ENCODE data around the gene PTPN1.
"Not testable (repeated sequence)": the region's sequence is repeated elsewhere in the genome, so short reads cannot be mapped to it uniquely, and the experiment has no call there.

Gene PTPN1

GRCh38 chr20:50539798-50540197, 29.6 kb downstream of the PTPN1 start:
- not testable (repeated sequence) for H3K4me3 ChIP-seq (ENCODE audit: low read length in 2 of 2); H3K27me3 ChIP-seq (ENCODE audit: control insufficient read depth in 3 of 3, insufficient read depth in 3 of 3, low read depth in 1 of 3, low read length in 3 of 3); H2BK120ac ChIP-seq (ENCODE audit: low read depth, low read length); H2AK5ac ChIP-seq (ENCODE audit: low read depth, low read length); H3K4me2 ChIP-seq (ENCODE audit: insufficient read depth, low read length, poor library complexity, severe bottlenecking); H2AFZ ChIP-seq (ENCODE audit: low read length); H2BK12ac ChIP-seq (ENCODE audit: low read length); H3K9me3 ChIP-seq (replicated peaks in 1 of 2; ENCODE audit: control insufficient read depth in 2 of 2, insufficient read depth in 1 of 2, low read depth in 1 of 2, low read length in 2 of 2); H3K9ac ChIP-seq (ENCODE audit: low read depth, low read length, poor library complexity); H3K27ac ChIP-seq (replicated peaks; ENCODE audit: low read length); H4K8ac ChIP-seq (ENCODE audit: low read depth, low read length); H3K18ac ChIP-seq (ENCODE audit: low read length); H3K23ac ChIP-seq (ENCODE audit: low read depth, low read length, poor library complexity); H3K14ac ChIP-seq (ENCODE audit: low read length); H2BK15ac ChIP-seq (ENCODE audit: low read length); H3K4me1 ChIP-seq (ENCODE audit: control insufficient read depth in 2 of 2, insufficient read depth in 1 of 2, low read depth in 1 of 2, low read length in 2 of 2); H3K4ac ChIP-seq (ENCODE audit: low read length); H3K79me1 ChIP-seq (ENCODE audit: low read depth, low read length); H3K36me3 ChIP-seq (replicated peaks in 1 of 2; ENCODE audit: control insufficient read depth in 2 of 2, insufficient read depth in 2 of 2, low read length in 2 of 2); DNase-seq (ENCODE audit: low spot score); H4K91ac ChIP-seq (ENCODE audit: low read depth, low read length, poor library complexity); H2BK5ac ChIP-seq (ENCODE audit: low read length)
- WGBS, 2 donors (ENCODE audit: extremely low coverage in 2 of 2, insufficient read length in 2 of 2, insufficient replicate concordance in 1 of 2), result no CpG with 5 or more reads among the region's 8 CpGs

GRCh38 chr20:50540620-50541605, 30.7 kb downstream of the PTPN1 start:
- Histone ChIP-seq H3K4me1 (ENCODE audit: control insufficient read depth in 2 of 2, insufficient read depth in 1 of 2, low read depth in 1 of 2, low read length in 2 of 2) (no peaks in the 10 kb centered on the region), H2BK120ac (ENCODE audit: low read depth, low read length) (no peak overlapping the region), H3K23ac (ENCODE audit: low read depth, low read length, poor library complexity) (peak overlapping the region; percentile 1), H3K18ac (ENCODE audit: low read length) (no peak overlapping the region), H2BK12ac (ENCODE audit: low read length) (no peak overlapping the region), H3K4me3 (ENCODE audit: low read length in 2 of 2) (no peak overlapping the region), H3K27me3 (ENCODE audit: control insufficient read depth in 3 of 3, insufficient read depth in 3 of 3, low read depth in 1 of 3, low read length in 3 of 3) (no peaks in the 10 kb centered on the region), H2BK15ac (ENCODE audit: low read length) (no peak overlapping the region), H4K91ac (ENCODE audit: low read depth, low read length, poor library complexity) (no peak overlapping the region), H3K36me3 (replicated peaks in 1 of 2; ENCODE audit: control insufficient read depth in 2 of 2, insufficient read depth in 2 of 2, low read length in 2 of 2) (peaks cover 0 to 7% of the 10 kb centered on the region in 2 donors), H3K9ac (ENCODE audit: low read depth, low read length, poor library complexity) (no peak overlapping the region), H2BK5ac (ENCODE audit: low read length) (no peak overlapping the region), H3K79me1 (ENCODE audit: low read depth, low read length) (no peaks in the 10 kb centered on the region), H3K27ac (replicated peaks; ENCODE audit: low read length) (no peak overlapping the region), H2AK5ac (ENCODE audit: low read depth, low read length) (no peak overlapping the region), H3K14ac (ENCODE audit: low read length) (no peak overlapping the region), H3K4ac (ENCODE audit: low read length) (no peak overlapping the region), H3K4me2 (ENCODE audit: insufficient read depth, low read length, poor library complexity, severe bottlenecking) (no peak overlapping the region), H3K9me3 (replicated peaks in 1 of 2; ENCODE audit: control insufficient read depth in 2 of 2, insufficient read depth in 1 of 2, low read depth in 1 of 2, low read length in 2 of 2) (no peaks in the 10 kb centered on the region), H2AFZ (ENCODE audit: low read length) (no peak overlapping the region), H4K8ac (ENCODE audit: low read depth, low read length) (no peak overlapping the region)
- DNase-seq (ENCODE audit: low spot score), result no peak
- WGBS, 2 donors (ENCODE audit: extremely low coverage in 2 of 2, insufficient read length in 2 of 2, insufficient replicate concordance in 1 of 2), result no CpG with 5 or more reads among the region's 14 CpGs

- Histone ChIP-seq H2AFZ (ENCODE audit: low read length) (no peak overlapping the region), H3K9me3 (replicated peaks in 1 of 2; ENCODE audit: control insufficient read depth in 2 of 2, insufficient read depth in 1 of 2, low read depth in 1 of 2, low read length in 2 of 2) (no peaks in the 10 kb centered on the region), H4K91ac (ENCODE audit: low read depth, low read length, poor library complexity) (no peak overlapping the region), H2BK5ac (ENCODE audit: low read length) (no peak overlapping the region), H3K4me1 (ENCODE audit: control insufficient read depth in 2 of 2, insufficient read depth in 1 of 2, low read depth in 1 of 2, low read length in 2 of 2) (no peaks in the 10 kb centered on the region), H3K23ac (ENCODE audit: low read depth, low read length, poor library complexity) (peak overlapping the region; percentile 1), H3K27ac (replicated peaks; ENCODE audit: low read length) (no peak overlapping the region), H3K4me2 (ENCODE audit: insufficient read depth, low read length, poor library complexity, severe bottlenecking) (no peak overlapping the region), H3K9ac (ENCODE audit: low read depth, low read length, poor library complexity) (no peak overlapping the region), H2BK120ac (ENCODE audit: low read depth, low read length) (no peak overlapping the region), H3K4me3 (ENCODE audit: low read length in 2 of 2) (no peak overlapping the region), H3K14ac (ENCODE audit: low read length) (no peak overlapping the region), H4K8ac (ENCODE audit: low read depth, low read length) (no peak overlapping the region), H2BK12ac (ENCODE audit: low read length) (no peak overlapping the region), H3K27me3 (ENCODE audit: control insufficient read depth in 3 of 3, insufficient read depth in 3 of 3, low read depth in 1 of 3, low read length in 3 of 3) (no peaks in the 10 kb centered on the region), H2BK15ac (ENCODE audit: low read length) (no peak overlapping the region), H2AK5ac (ENCODE audit: low read depth, low read length) (no peak overlapping the region), H3K79me1 (ENCODE audit: low read depth, low read length) (no peaks in the 10 kb centered on the region), H3K18ac (ENCODE audit: low read length) (no peak overlapping the region), H3K4ac (ENCODE audit: low read length) (no peak overlapping the region), H3K36me3 (replicated peaks in 1 of 2; ENCODE audit: control insufficient read depth in 2 of 2, insufficient read depth in 2 of 2, low read length in 2 of 2) (peaks cover 0 to 7% of the 10 kb centered on the region in 2 donors)
- WGBS, 2 donors (ENCODE audit: extremely low coverage in 2 of 2, insufficient read length in 2 of 2, insufficient replicate concordance in 1 of 2), result no CpG with 5 or more reads among the region's 5 CpGs
- no peak for DNase-seq (ENCODE audit: low spot score)
Measured at GRCh38 chr20:50541606-50542041, 31.4 kb downstream of the PTPN1 start.

- Histone ChIP-seq H3K23ac (ENCODE audit: low read depth, low read length, poor library complexity) (no peak overlapping the region), H3K79me1 (ENCODE audit: low read depth, low read length) (no peaks in the 10 kb centered on the region), H2AFZ (ENCODE audit: low read length) (no peak overlapping the region), H3K18ac (ENCODE audit: low read length) (no peak overlapping the region), H2BK15ac (ENCODE audit: low read length) (no peak overlapping the region), H3K27me3 (ENCODE audit: control insufficient read depth in 3 of 3, insufficient read depth in 3 of 3, low read depth in 1 of 3, low read length in 3 of 3) (no peaks in the 10 kb centered on the region), H2AK5ac (ENCODE audit: low read depth, low read length) (no peak overlapping the region), H3K9me3 (replicated peaks in 1 of 2; ENCODE audit: control insufficient read depth in 2 of 2, insufficient read depth in 1 of 2, low read depth in 1 of 2, low read length in 2 of 2) (no peaks in the 10 kb centered on the region), H3K36me3 (replicated peaks in 1 of 2; ENCODE audit: control insufficient read depth in 2 of 2, insufficient read depth in 2 of 2, low read length in 2 of 2) (peaks cover 0 to 8% of the 10 kb centered on the region in 2 donors), H4K8ac (ENCODE audit: low read depth, low read length) (no peak overlapping the region), H3K4me1 (ENCODE audit: control insufficient read depth in 2 of 2, insufficient read depth in 1 of 2, low read depth in 1 of 2, low read length in 2 of 2) (no peaks in the 10 kb centered on the region), H3K4ac (ENCODE audit: low read length) (no peak overlapping the region), H3K27ac (replicated peaks; ENCODE audit: low read length) (no peak overlapping the region), H2BK12ac (ENCODE audit: low read length) (no peak overlapping the region), H4K91ac (ENCODE audit: low read depth, low read length, poor library complexity) (no peak overlapping the region), H3K4me3 (ENCODE audit: low read length in 2 of 2) (no peak overlapping the region), H2BK5ac (ENCODE audit: low read length) (no peak overlapping the region), H3K4me2 (ENCODE audit: insufficient read depth, low read length, poor library complexity, severe bottlenecking) (no peak overlapping the region), H2BK120ac (ENCODE audit: low read depth, low read length) (no peak overlapping the region), H3K9ac (ENCODE audit: low read depth, low read length, poor library complexity) (no peak overlapping the region), H3K14ac (ENCODE audit: low read length) (no peak overlapping the region)
- no peak for DNase-seq (ENCODE audit: low spot score)
- no CpG with 5 or more reads among the region's 5 CpGs for WGBS, 2 donors (ENCODE audit: extremely low coverage in 2 of 2, insufficient read length in 2 of 2, insufficient replicate concordance in 1 of 2)
Measured at GRCh38 chr20:50543326-50543725, 33.1 kb downstream of the PTPN1 start.
